ENCODE results near the gene HRH2.

Gene HRH2

DNA sequence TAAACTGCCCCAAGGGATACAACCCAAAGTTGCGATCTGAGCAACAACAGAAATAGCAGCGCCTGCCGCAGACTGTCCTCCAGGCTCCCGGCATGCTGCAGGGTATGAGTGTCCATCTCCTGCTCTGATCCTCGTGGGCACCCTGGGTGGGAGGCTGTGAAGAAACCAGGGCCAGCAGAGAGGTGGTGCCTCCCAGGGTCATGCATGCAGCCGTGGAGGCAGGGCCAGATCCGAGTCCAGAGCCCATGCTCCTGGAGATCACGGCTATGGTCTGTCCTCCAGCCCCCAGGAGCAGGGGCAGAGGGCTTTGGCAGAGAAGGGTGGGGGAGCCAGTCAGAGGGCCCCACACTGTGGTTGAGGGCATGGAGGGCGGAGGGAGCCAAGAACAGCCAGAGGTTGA is 29.0 kb downstream of the HRH2 start:
- DNase-seq (ENCODE audit: low read depth) = no peak
- TF ChIP-seq, protein P1, sequence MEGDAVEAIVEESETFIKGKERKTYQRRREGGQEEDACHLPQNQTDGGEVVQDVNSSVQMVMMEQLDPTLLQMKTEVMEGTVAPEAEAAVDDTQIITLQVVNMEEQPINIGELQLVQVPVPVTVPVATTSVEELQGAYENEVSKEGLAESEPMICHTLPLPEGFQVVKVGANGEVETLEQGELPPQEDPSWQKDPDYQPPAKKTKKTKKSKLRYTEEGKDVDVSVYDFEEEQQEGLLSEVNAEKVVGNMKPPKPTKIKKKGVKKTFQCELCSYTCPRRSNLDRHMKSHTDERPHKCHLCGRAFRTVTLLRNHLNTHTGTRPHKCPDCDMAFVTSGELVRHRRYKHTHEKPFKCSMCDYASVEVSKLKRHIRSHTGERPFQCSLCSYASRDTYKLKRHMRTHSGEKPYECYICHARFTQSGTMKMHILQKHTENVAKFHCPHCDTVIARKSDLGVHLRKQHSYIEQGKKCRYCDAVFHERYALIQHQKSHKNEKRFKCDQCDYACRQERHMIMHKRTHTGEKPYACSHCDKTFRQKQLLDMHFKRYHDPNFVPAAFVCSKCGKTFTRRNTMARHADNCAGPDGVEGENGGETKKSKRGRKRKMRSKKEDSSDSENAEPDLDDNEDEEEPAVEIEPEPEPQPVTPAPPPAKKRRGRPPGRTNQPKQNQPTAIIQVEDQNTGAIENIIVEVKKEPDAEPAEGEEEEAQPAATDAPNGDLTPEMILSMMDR (conservative IDR thresholded peaks at IDR 0.05; ENCODE audit: low read length) = no peak
- H3K4me3 ChIP-seq (ENCODE audit: low read length) = no peak overlapping the region

DNA sequence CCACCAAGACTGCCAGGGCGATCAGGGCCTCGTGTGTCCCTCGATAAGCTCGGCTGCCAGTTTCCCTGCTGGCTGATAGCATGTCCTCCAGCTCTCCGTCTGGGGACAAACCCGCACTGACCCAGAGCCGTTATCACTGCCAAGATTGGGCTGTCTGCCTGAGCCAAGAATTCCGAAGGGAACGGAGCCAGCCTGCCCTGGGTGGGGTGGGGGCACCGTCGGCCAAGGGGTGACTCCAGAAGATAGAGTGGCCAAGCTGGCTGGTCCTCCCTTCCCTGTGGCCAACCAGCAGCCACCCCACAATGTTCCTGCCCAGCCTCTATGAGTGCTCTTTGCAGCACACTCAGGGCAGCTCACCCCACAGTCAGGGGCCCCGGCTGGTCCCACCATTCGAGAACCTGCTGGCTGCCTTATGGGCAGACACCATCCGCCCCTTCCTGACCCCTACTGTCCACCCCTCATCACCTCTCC is 29.4 kb downstream of the HRH2 start:
- DNase-seq (ENCODE audit: low read depth) = no peak
- no peak overlapping the region for H3K4me3 ChIP-seq (ENCODE audit: low read length)
- TF ChIP-seq, protein P1 (conservative IDR thresholded peaks at IDR 0.05; ENCODE audit: low read length) = no peak

DNA sequence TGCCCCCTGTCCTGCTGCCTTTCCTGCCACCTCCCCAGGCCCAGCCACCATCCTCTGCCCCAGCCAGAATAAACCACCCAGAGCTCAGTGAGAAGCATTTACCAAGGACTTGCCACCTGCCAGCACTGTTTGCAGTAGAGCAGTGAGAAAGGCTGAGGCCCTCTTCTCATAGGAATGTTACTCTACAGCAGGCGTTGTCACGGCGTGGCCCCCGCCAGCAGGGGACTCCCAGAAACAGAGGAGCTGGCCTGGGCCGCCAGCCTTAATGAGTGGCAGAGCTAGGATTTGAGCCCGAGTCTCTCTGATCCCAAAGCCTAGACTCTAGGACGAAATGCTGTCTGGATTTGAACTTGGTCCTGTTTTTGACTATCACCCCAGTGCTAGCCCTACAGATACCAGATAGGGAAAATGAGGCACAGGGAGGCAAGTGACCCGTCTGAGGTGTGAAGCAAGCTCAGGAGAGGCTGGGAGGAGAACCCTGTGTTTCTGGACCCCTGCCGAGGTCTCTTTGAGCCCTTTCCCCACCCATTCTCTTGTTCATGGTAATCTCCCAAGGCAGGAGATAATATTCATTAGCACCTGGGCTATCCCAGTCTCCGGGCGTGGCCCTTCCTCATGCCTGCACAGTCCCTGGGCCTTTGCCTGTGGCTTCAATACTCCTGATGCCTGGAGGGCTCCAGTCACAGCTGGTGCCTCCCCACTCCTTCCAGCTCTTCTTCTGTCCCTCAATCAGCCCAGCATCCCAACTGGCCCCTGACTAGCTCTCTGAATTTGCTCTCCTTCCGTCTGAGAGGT is 30.7 kb downstream of the HRH2 start:
- TF ChIP-seq, protein P1 (conservative IDR thresholded peaks at IDR 0.05; ENCODE audit: low read length) = no peak
- no peak for DNase-seq (ENCODE audit: low read depth)
- H3K4me3 ChIP-seq (ENCODE audit: low read length) = no peak overlapping the region

DNA sequence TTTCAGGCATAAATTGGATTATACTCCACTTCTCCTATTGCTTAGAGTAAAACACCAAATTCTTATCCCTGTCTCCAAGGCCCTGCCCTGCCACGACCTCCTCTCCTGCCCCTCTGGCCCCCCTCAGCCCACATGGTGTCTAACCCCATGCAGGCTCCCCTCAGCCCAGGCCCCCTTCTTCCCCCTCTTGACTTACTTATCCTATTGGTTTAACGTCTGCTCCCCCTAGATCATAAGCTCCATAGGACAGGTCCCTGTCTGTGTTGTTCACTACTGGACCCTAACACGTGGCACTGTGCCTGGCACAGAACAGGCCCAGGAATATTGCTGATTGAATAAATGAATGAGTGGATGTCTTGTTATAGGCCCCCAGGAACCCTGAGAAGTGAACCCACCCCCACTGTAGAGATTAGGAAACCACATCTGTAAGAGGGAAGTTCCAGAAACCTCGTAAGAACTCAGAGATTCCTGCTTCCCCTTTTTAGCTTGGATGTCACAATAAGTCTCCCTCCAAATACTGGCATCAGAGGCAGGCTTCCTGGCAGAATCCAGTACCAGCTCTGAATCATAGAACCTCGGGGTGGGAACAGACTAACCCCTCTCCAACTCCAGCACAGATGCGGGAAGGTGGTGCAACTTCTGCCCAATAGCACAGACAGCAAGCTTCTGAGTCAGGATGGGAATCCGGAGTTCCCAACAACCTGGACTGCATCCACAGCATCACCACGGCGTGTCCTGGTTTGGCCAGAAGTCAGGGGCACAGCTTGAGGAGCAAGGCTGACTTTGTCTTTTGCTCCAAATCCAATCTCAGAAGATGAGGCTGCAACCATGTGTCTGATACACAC is 31.5 kb downstream of the HRH2 start:
- TF ChIP-seq, protein P1 (conservative IDR thresholded peaks at IDR 0.05; ENCODE audit: low read length) = no peak
- DNase-seq (ENCODE audit: low read depth) = no peak
- no peak overlapping the region for H3K4me3 ChIP-seq (ENCODE audit: low read length)

DNA sequence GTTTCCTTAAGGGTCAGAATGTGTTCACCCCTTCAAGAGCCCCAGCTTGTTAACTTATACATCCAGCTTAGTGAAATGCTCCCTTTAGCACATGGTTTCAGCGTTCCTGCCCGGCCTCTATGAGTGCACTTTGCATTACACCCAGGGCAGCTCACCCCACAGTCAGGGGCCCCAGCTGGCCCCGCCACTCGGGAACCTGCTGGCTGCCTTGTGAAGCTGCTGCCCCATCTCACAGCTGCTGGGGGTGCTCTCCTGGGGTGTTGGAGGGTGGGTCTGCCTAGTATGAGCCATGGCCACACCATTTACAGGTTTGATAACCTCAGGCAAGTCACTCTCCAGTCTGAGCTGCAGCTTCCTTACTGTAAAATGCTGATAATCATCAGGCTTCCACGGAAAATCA is 32.2 kb downstream of the HRH2 start:
- TF ChIP-seq, protein P1 (conservative IDR thresholded peaks at IDR 0.05; ENCODE audit: low read length) = no peak
- no peak for DNase-seq (ENCODE audit: low read depth)
- no peak overlapping the region for H3K4me3 ChIP-seq (ENCODE audit: low read length)

- no peak overlapping the region for H3K4me3 ChIP-seq (ENCODE audit: low read length)
- DNase-seq (ENCODE audit: low read depth) = no peak
- TF ChIP-seq, protein P1 (conservative IDR thresholded peaks at IDR 0.05; ENCODE audit: low read length) = no peak
Observed at GRCh38 chr5:175690586-175690985, 32.7 kb downstream of the HRH2 start.
